Measurements from ENCODE around the gene BTBD9. TPM values are rescaled to one million over a fixed set of nuclear protein-coding genes. Genes with fewer than 3 reads are reported as not detected.

Gene BTBD9
- total and polyA plus RNA-seq, 5 donors from 2014 or later = 11.6 to 79.7 (median 16.7) TPM

- no peak overlapping the region for H3K4me3 ChIP-seq (ENCODE audit: low read depth, low read length)
- no peak overlapping the region for H3K27ac ChIP-seq (ENCODE audit: insufficient read depth, low read length, poor library complexity, severe bottlenecking)
- no peak for ATAC-seq (ENCODE audit: low read depth in 2 of 2)
- H3K4me1 ChIP-seq (ENCODE audit: control insufficient read depth, insufficient read depth, low read length, poor library complexity, severe bottlenecking) = no peaks in the 10 kb centered on the region
- Mint-ChIP-seq H3K9me3 (no peaks in the 10 kb centered on the region), H3K4me3 (no peak overlapping the region), H3K4me1 (peaks cover 0 to 7% (median 2%) of the 10 kb centered on the region in 4 donors), H3K36me3 (peaks cover 12% of the 10 kb centered on the region), H3K27ac (no peak overlapping the region), H3K27me3 (no peaks in the 10 kb centered on the region)
- H3K27me3 ChIP-seq (ENCODE audit: control insufficient read depth, insufficient read depth, low read length) = no peaks in the 10 kb centered on the region
- H3K9me3 ChIP-seq (ENCODE audit: control insufficient read depth in 2 of 2, low read length in 2 of 2) = no peaks in the 10 kb centered on the region
- no peak for DNase-seq
- no peaks in the 10 kb centered on the region for H3K36me3 ChIP-seq (ENCODE audit: control insufficient read depth, insufficient read depth, low read length)
Measured at GRCh38 chr6:38169977-38170526, 469.7 kb downstream of the BTBD9 start.

- DNase-seq (no peak), ATAC-seq (ENCODE audit: low read depth in 2 of 2) (no peak)
- H3K4me3 ChIP-seq (ENCODE audit: low read depth, low read length) = no peak overlapping the region
- Mint-ChIP-seq H3K4me1 (peaks cover 0 to 7% (median 2%) of the 10 kb centered on the region in 4 donors), H3K9me3 (no peaks in the 10 kb centered on the region), H3K27me3 (no peaks in the 10 kb centered on the region), H3K4me3 (no peak overlapping the region), H3K27ac (no peak overlapping the region), H3K36me3 (peaks cover 9% of the 10 kb centered on the region)
- H3K27ac ChIP-seq (ENCODE audit: insufficient read depth, low read length, poor library complexity, severe bottlenecking) = no peak overlapping the region
- H3K36me3 ChIP-seq (ENCODE audit: control insufficient read depth, insufficient read depth, low read length) = no peaks in the 10 kb centered on the region
- no peaks in the 10 kb centered on the region for H3K4me1 ChIP-seq (ENCODE audit: control insufficient read depth, insufficient read depth, low read length, poor library complexity, severe bottlenecking)
- H3K9me3 ChIP-seq (ENCODE audit: control insufficient read depth in 2 of 2, low read length in 2 of 2) = no peaks in the 10 kb centered on the region
- no peaks in the 10 kb centered on the region for H3K27me3 ChIP-seq (ENCODE audit: control insufficient read depth, insufficient read depth, low read length)
Measured at GRCh38 chr6:38169221-38169976, 470.3 kb downstream of the BTBD9 start.

GRCh38 chr6:38168699-38169098 is 471.0 kb downstream of the BTBD9 start:
- Histone ChIP-seq H3K9me3 (ENCODE audit: control insufficient read depth in 2 of 2, low read length in 2 of 2) (no peaks in the 10 kb centered on the region), H3K4me1 (ENCODE audit: control insufficient read depth, insufficient read depth, low read length, poor library complexity, severe bottlenecking) (no peaks in the 10 kb centered on the region), H3K4me3 (ENCODE audit: low read depth, low read length) (no peak overlapping the region), H3K27ac (ENCODE audit: insufficient read depth, low read length, poor library complexity, severe bottlenecking) (no peak overlapping the region), H3K36me3 (ENCODE audit: control insufficient read depth, insufficient read depth, low read length) (no peaks in the 10 kb centered on the region), H3K27me3 (ENCODE audit: control insufficient read depth, insufficient read depth, low read length) (no peaks in the 10 kb centered on the region)
- Mint-ChIP-seq H3K4me1 (peaks cover 0 to 7% (median 2%) of the 10 kb centered on the region in 4 donors), H3K36me3 (peaks cover 5% of the 10 kb centered on the region), H3K4me3 (no peak overlapping the region), H3K9me3 (no peaks in the 10 kb centered on the region), H3K27ac (no peak overlapping the region), H3K27me3 (no peaks in the 10 kb centered on the region)
- no peak for DNase-seq
- no peak for ATAC-seq (ENCODE audit: low read depth in 2 of 2)

GRCh38 chr6:38168126-38168525 is 471.6 kb downstream of the BTBD9 start:
- no peak overlapping the region for H3K4me3 ChIP-seq (ENCODE audit: low read depth, low read length)
- no peaks in the 10 kb centered on the region for H3K27me3 ChIP-seq (ENCODE audit: control insufficient read depth, insufficient read depth, low read length)
- no peaks in the 10 kb centered on the region for H3K4me1 ChIP-seq (ENCODE audit: control insufficient read depth, insufficient read depth, low read length, poor library complexity, severe bottlenecking)
- no peak overlapping the region for H3K27ac ChIP-seq (ENCODE audit: insufficient read depth, low read length, poor library complexity, severe bottlenecking)
- Mint-ChIP-seq H3K27ac (no peak overlapping the region), H3K27me3 (no peaks in the 10 kb centered on the region), H3K4me3 (no peak overlapping the region), H3K9me3 (peaks cover 0 to 1% (median 0%) of the 10 kb centered on the region in 7 donors), H3K4me1 (peaks cover 0 to 2% (median 0%) of the 10 kb centered on the region in 4 donors), H3K36me3 (no peaks in the 10 kb centered on the region)
- H3K36me3 ChIP-seq (ENCODE audit: control insufficient read depth, insufficient read depth, low read length) = no peaks in the 10 kb centered on the region
- ATAC-seq (ENCODE audit: low read depth in 2 of 2) (no peak), DNase-seq (no peak)
- H3K9me3 ChIP-seq (ENCODE audit: control insufficient read depth in 2 of 2, low read length in 2 of 2) = no peaks in the 10 kb centered on the region

GRCh38 chr6:38167598-38167997 is 472.1 kb downstream of the BTBD9 start:
- Histone ChIP-seq H3K27ac (ENCODE audit: insufficient read depth, low read length, poor library complexity, severe bottlenecking) (no peak overlapping the region), H3K36me3 (ENCODE audit: control insufficient read depth, insufficient read depth, low read length) (no peaks in the 10 kb centered on the region), H3K4me1 (ENCODE audit: control insufficient read depth, insufficient read depth, low read length, poor library complexity, severe bottlenecking) (no peaks in the 10 kb centered on the region), H3K27me3 (ENCODE audit: control insufficient read depth, insufficient read depth, low read length) (no peaks in the 10 kb centered on the region), H3K4me3 (ENCODE audit: low read depth, low read length) (no peak overlapping the region), H3K9me3 (ENCODE audit: control insufficient read depth in 2 of 2, low read length in 2 of 2) (no peaks in the 10 kb centered on the region)
- Mint-ChIP-seq H3K27me3 (no peaks in the 10 kb centered on the region), H3K9me3 (peaks cover 0 to 1% (median 0%) of the 10 kb centered on the region in 7 donors), H3K4me1 (no peaks in the 10 kb centered on the region), H3K4me3 (no peak overlapping the region), H3K36me3 (no peaks in the 10 kb centered on the region), H3K27ac (peak overlapping the region in 1 of 3 donors; percentile 38)
- ATAC-seq (ENCODE audit: low read depth in 2 of 2) = no peak
- no peak for DNase-seq

- H3K27me3 ChIP-seq (ENCODE audit: control insufficient read depth, insufficient read depth, low read length) = no peaks in the 10 kb centered on the region
- no peak for DNase-seq
- Mint-ChIP-seq H3K4me3 (no peak overlapping the region), H3K27ac (peak overlapping the region in 1 of 3 donors; percentile 26), H3K9me3 (peaks cover 0 to 1% (median 0%) of the 10 kb centered on the region in 7 donors), H3K4me1 (no peaks in the 10 kb centered on the region), H3K27me3 (no peaks in the 10 kb centered on the region), H3K36me3 (no peaks in the 10 kb centered on the region)
- no peak overlapping the region for H3K27ac ChIP-seq (ENCODE audit: insufficient read depth, low read length, poor library complexity, severe bottlenecking)
- no peak overlapping the region for H3K4me3 ChIP-seq (ENCODE audit: low read depth, low read length)
- no peaks in the 10 kb centered on the region for H3K36me3 ChIP-seq (ENCODE audit: control insufficient read depth, insufficient read depth, low read length)
- no peak for ATAC-seq (ENCODE audit: low read depth in 2 of 2)
- H3K9me3 ChIP-seq (ENCODE audit: control insufficient read depth in 2 of 2, low read length in 2 of 2) = no peaks in the 10 kb centered on the region
- no peaks in the 10 kb centered on the region for H3K4me1 ChIP-seq (ENCODE audit: control insufficient read depth, insufficient read depth, low read length, poor library complexity, severe bottlenecking)
Measured at GRCh38 chr6:38166411-38167240, 473.1 kb downstream of the BTBD9 start.

GRCh38 chr6:38164671-38165108 is 475.0 kb downstream of the BTBD9 start:
- DNase-seq = no peak
- Histone ChIP-seq H3K4me1 (ENCODE audit: control insufficient read depth, insufficient read depth, low read length, poor library complexity, severe bottlenecking) (no peaks in the 10 kb centered on the region), H3K9me3 (ENCODE audit: control insufficient read depth in 2 of 2, low read length in 2 of 2) (no peaks in the 10 kb centered on the region), H3K27ac (ENCODE audit: insufficient read depth, low read length, poor library complexity, severe bottlenecking) (no peak overlapping the region), H3K4me3 (ENCODE audit: low read depth, low read length) (no peak overlapping the region), H3K27me3 (ENCODE audit: control insufficient read depth, insufficient read depth, low read length) (no peaks in the 10 kb centered on the region), H3K36me3 (ENCODE audit: control insufficient read depth, insufficient read depth, low read length) (no peaks in the 10 kb centered on the region)
- no peak overlapping the region for H3K4me3 Mint-ChIP-seq
- H3K4me1 Mint-ChIP-seq = no peaks in the 10 kb centered on the region
- no peak for ATAC-seq (ENCODE audit: low read depth in 2 of 2)
- H3K27ac Mint-ChIP-seq = no peak overlapping the region
- H3K9me3 Mint-ChIP-seq = peaks cover 0 to 1% (median 0%) of the 10 kb centered on the region in 7 donors
- H3K36me3 Mint-ChIP-seq = peaks cover 6% of the 10 kb centered on the region
- no peaks in the 10 kb centered on the region for H3K27me3 Mint-ChIP-seq

All from CD4-positive, CD25-positive, alpha-beta regulatory T cell (primary cell).